ENCODE results near the gene SH3PXD2A. TPM values are rescaled to one million over a fixed set of nuclear protein-coding genes. Genes with fewer than 3 reads are reported as not detected.

The SH3PXD2A gene
- total and polyA plus RNA-seq, 2 experiments from 2014 or later = 1.8 to 5.0 TPM

DNA sequence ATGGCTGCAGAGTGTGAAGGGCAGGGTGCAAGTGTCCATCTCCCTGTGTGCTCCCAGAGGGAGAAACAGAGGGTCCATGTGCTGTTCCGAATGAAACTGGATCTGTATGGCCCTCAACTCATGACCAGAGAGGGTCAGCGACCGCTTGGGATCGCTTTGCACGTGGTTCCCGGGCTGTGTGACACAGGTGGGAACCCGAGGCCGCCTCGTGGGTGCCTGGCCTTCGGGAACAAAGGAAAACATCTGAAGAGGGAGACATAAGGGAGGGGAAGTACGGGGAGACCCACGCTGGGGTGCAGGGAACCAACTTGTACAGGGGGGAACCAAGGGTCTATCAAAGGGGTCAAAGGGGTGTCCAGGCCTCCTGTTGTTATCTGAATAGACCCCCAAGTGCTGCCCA, 57.5 kb downstream of the SH3PXD2A start (continued):
- TF ChIP-seq, protein P1, sequence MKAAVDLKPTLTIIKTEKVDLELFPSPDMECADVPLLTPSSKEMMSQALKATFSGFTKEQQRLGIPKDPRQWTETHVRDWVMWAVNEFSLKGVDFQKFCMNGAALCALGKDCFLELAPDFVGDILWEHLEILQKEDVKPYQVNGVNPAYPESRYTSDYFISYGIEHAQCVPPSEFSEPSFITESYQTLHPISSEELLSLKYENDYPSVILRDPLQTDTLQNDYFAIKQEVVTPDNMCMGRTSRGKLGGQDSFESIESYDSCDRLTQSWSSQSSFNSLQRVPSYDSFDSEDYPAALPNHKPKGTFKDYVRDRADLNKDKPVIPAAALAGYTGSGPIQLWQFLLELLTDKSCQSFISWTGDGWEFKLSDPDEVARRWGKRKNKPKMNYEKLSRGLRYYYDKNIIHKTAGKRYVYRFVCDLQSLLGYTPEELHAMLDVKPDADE (IDR thresholded peaks at IDR 0.05) = no peak
- TF ChIP-seq JUNB (IDR thresholded peaks at IDR 0.05; ENCODE audit: unreplicated experiment) = no peak

DNA sequence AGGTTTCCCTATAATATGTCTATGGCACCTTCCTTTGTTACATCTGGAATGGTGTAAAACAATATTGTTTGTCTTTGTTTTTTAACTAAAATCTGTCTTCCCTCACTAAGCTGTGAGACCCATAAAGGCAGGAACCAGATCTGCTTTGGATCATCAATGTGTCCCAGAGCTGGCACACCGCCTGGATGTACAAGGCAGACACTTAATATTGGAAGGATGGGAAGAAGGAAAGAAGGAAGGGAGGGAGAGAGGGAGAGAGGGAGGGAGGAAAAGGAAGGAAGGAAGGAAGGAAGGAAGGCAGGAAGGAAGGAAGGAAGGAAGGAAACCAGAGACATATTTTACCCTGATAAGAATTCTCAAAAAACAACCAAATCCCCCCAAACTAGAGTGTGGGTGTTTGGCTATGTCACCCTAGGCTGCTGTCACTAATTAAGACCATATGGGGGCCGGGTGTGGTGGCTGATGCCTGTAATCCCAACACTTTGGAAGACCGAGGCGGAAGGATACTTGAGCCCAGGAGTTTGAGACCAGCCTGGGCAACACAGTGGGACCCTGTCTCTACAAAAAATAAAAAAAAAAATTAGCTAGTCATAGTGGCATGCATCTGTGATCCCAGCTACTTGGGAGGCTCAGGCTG, 59.6 kb downstream of the SH3PXD2A start:
- H3F3A ChIP-seq (replicated peaks; ENCODE audit: low read depth) = no peaks in the 10 kb centered on the region
- H3K27me3 ChIP-seq (ENCODE audit: insufficient read depth) = no peaks in the 10 kb centered on the region
- H3K4me3 ChIP-seq = no peak overlapping the region
- H3K4me1 ChIP-seq (ENCODE audit: insufficient read depth) = no peaks in the 10 kb centered on the region
- H4K20me1 ChIP-seq (replicated peaks; ENCODE audit: insufficient read depth) = no peaks in the 10 kb centered on the region
- no peak overlapping the region for H3K4me3 Mint-ChIP-seq
- H2AFZ ChIP-seq = no peak overlapping the region
- no peaks in the 10 kb centered on the region for H3K79me2 ChIP-seq (replicated peaks; ENCODE audit: insufficient read depth)
- H3K27ac ChIP-seq (ENCODE audit: low read depth) = no peak overlapping the region
- no peaks in the 10 kb centered on the region for H3K36me3 ChIP-seq (ENCODE audit: insufficient read depth)
- H3K27me3 Mint-ChIP-seq (ENCODE audit: insufficient read depth, low read depth, poor library complexity) = peaks cover 11% of the 10 kb centered on the region
- H3K36me3 Mint-ChIP-seq (ENCODE audit: low read depth) = peaks cover 4% of the 10 kb centered on the region; the same call in 1 of the 3 replicates
- no peak for DNase-seq (ENCODE audit: low spot score)
- peaks cover 6% of the 10 kb centered on the region; the same call in 1 of the 2 replicates for H3K9me2 ChIP-seq (ENCODE audit: insufficient read depth)
- H3K9me3 Mint-ChIP-seq = no peaks in the 10 kb centered on the region
- no peak for ATAC-seq
- peaks cover under 1% of the 10 kb centered on the region; the same call in 1 of the 3 replicates for H3K4me1 Mint-ChIP-seq
- no peak overlapping the region for H3K27ac Mint-ChIP-seq
- H3K4me2 ChIP-seq = no peak overlapping the region
- TF ChIP-seq, protein P1 (IDR thresholded peaks at IDR 0.05) = no peak
- no peak for TF ChIP-seq POLR2AphosphoS5 (IDR thresholded peaks at IDR 0.05; ENCODE audit: low read depth)
- no peak for TF ChIP-seq ZNF331 (CRISPR knock-in tag; IDR thresholded peaks at IDR 0.05; ENCODE audit: low read depth)
- no peak for TF ChIP-seq CREB1 (CRISPR knock-in tag; IDR thresholded peaks at IDR 0.05; ENCODE audit: low read depth)
- no peak for TF ChIP-seq JUNB (IDR thresholded peaks at IDR 0.05; ENCODE audit: unreplicated experiment)

DNA sequence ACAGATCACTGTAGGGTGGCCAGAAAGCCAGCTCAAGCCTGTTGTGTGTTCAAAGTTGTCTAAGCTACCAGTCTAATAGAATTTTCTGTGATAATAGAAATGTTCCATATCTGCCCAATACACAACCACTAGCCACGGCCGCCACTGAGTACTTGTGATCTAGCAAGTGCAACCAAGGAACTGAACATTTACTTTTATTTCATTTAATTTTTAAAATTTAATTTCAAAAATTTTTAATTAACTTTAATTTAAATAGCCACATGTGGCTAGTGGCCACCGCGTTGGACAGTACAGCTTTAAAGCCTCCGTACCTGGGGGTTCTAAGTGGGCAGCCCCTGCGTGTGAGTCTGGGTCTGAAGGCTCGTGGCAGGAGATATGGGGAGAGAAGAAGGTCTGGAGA, 60.4 kb downstream of the SH3PXD2A start:
- Mint-ChIP-seq H3K4me1 (no peaks in the 10 kb centered on the region; the same call in 2 of the 3 replicates), H3K4me3 (no peak overlapping the region)
- TF ChIP-seq POLR2AphosphoS5 (IDR thresholded peaks at IDR 0.05; ENCODE audit: low read depth) (no peak), ZNF114 (CRISPR knock-in tag; IDR thresholded peaks at IDR 0.05) (no peak), EZH2phosphoT487 (IDR thresholded peaks at IDR 0.05; ENCODE audit: unreplicated experiment) (no peak), STAT1 (IDR thresholded peaks at IDR 0.05; ENCODE audit: unreplicated experiment) (no peak), EZH2 (IDR thresholded peaks at IDR 0.05; ENCODE audit: low read depth, unreplicated experiment) (no peak), CREB1 (CRISPR knock-in tag; IDR thresholded peaks at IDR 0.05; ENCODE audit: low read depth) (no peak), ZNF331 (CRISPR knock-in tag; IDR thresholded peaks at IDR 0.05; ENCODE audit: low read depth) (no peak), NANOG (IDR thresholded peaks at IDR 0.05; ENCODE audit: borderline replicate concordance) (no peak)
- TF ChIP-seq, protein P2, sequence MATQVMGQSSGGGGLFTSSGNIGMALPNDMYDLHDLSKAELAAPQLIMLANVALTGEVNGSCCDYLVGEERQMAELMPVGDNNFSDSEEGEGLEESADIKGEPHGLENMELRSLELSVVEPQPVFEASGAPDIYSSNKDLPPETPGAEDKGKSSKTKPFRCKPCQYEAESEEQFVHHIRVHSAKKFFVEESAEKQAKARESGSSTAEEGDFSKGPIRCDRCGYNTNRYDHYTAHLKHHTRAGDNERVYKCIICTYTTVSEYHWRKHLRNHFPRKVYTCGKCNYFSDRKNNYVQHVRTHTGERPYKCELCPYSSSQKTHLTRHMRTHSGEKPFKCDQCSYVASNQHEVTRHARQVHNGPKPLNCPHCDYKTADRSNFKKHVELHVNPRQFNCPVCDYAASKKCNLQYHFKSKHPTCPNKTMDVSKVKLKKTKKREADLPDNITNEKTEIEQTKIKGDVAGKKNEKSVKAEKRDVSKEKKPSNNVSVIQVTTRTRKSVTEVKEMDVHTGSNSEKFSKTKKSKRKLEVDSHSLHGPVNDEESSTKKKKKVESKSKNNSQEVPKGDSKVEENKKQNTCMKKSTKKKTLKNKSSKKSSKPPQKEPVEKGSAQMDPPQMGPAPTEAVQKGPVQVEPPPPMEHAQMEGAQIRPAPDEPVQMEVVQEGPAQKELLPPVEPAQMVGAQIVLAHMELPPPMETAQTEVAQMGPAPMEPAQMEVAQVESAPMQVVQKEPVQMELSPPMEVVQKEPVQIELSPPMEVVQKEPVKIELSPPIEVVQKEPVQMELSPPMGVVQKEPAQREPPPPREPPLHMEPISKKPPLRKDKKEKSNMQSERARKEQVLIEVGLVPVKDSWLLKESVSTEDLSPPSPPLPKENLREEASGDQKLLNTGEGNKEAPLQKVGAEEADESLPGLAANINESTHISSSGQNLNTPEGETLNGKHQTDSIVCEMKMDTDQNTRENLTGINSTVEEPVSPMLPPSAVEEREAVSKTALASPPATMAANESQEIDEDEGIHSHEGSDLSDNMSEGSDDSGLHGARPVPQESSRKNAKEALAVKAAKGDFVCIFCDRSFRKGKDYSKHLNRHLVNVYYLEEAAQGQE (IDR thresholded peaks at IDR 0.05; ENCODE audit: unreplicated experiment) = no peak

More for the DNA sequence above, 60.4 kb downstream of the SH3PXD2A start:
- DNase-seq (ENCODE audit: low spot score) (no peak), ATAC-seq (no peak)
- Histone ChIP-seq H3K36me3 (ENCODE audit: insufficient read depth) (no peaks in the 10 kb centered on the region), H3K9me2 (ENCODE audit: insufficient read depth) (peaks cover 5% of the 10 kb centered on the region; the same call in 1 of the 2 replicates), H3K27me3 (ENCODE audit: insufficient read depth) (no peaks in the 10 kb centered on the region), H3K4me3 (no peak overlapping the region), H3K4me1 (ENCODE audit: insufficient read depth) (no peaks in the 10 kb centered on the region), H4K20me1 (replicated peaks; ENCODE audit: insufficient read depth) (no peaks in the 10 kb centered on the region), H2AFZ (no peak overlapping the region), H3K4me2 (no peak overlapping the region), H3K27ac (ENCODE audit: low read depth) (no peak overlapping the region), H3K79me2 (replicated peaks; ENCODE audit: insufficient read depth) (no peaks in the 10 kb centered on the region), H3F3A (replicated peaks; ENCODE audit: low read depth) (no peaks in the 10 kb centered on the region)
- Mint-ChIP-seq H3K36me3 (ENCODE audit: low read depth) (0 out of 3 replicates have a peak, but pooled peaks cover under 1% of the 10 kb centered on the region), H3K9me3 (no peaks in the 10 kb centered on the region), H3K27me3 (ENCODE audit: insufficient read depth, low read depth, poor library complexity) (peaks cover 4% of the 10 kb centered on the region), H3K27ac (no peak overlapping the region)
